Posterior cingulate gyrus (tissue), 11 donors: ENCODE data around the gene TSPYL2.

Experiments
- DNase-seq, 10 donors: peaks; one replicate each; pipeline versions ENCODE4 v3.0.0 to v3.0.0-alpha.2; 2020 to 2021; ENCODE audit warnings: mixed read lengths in 3 of 10
- intact Hi-C: fragments of 100-400 bp; cut with DNase I; formaldehyde crosslinking; loops from one replicate; pipeline ENCODE4 v1.15.1; 2023

The TSPYL2 gene

DNA sequence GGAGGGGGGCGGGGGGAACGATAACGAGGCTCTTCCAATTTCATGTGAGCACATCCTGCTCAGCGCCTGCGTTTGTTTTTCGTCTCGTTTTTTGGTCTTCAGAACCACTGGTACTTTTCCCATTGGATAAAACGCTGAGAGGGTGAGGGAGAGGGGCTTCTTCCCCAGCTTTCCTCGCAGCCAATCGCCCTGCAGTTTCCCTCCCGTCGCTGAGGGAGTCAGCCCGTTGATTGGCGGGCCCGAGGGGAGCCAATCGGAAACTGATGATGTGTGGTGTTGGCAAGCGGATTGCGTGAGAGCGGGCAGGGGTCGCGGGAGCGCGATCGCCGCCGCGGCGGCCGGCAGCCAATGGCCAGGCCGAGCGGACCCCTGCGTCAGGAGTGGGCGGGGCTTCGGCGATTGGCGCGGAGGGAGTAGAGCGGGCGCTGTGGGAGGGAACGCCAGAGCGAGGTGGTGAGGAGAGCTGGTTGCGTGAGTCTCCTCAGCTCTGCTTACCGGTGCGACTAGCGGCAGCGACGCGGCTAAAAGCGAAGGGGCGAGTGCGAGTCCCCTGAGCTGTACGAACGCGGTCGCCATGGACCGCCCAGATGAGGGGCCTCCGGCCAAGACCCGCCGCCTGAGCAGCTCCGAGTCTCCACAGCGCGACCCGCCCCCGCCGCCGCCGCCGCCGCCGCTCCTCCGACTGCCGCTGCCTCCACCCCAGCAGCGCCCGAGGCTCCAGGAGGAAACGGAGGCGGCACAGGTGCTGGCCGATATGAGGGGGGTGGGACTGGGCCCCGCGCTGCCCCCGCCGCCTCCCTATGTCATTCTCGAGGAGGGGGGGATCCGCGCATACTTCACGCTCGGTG, at the start of gene TSPYL2:
Gene TSPYL2, plus strand, starts transcription at position 443 of the 848 bp plus-strand sequence. Its CDS starts 132 bp downstream, at position 575.
- intact Hi-C loops, result no loop called here
- DNase-seq, result peak; percentile 89 to 99 (median 92)

DNA sequence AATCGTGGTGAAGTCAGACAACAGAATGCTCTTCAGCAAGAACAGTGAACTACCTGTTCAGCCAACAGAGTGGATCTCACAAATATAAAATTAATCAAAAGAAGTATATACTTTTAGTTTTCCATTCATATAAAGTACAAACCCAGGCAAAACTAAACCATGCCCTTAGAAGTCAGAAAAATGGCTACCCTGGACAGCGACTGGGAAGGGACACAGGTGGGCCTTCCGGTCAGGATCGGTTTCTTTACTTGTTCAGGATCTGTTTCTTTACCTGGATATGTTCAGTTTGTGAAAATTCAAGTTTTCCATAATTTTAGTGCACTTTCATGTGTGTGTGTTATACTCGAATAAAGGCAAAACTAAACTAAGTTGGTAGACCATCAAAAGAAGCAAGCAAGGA, 46.0 kb upstream of the TSPYL2 start:
- intact Hi-C loops, result no loop called here
- no peak for DNase-seq

DNA sequence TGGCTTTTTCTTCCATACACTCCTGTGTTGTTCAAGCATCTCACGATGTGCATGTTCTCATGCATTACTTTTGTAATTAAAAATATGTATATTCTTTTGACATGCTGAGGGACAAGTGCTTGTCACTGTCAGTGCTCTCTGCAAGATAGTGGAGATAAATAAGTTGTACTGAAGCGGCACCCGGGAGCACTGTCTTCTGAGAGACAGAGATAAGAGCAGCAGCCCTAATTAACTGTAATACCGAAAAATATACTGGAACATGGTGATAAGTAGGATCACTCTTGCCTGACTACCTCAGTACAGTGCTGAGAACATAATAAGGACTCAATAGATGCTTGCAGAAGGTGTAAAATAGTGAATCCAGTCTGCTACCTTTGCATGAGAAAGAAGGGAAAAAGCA, 42.9 kb upstream of the TSPYL2 start:
- intact Hi-C loops, result no loop called here
- DNase-seq, result no peak

DNA sequence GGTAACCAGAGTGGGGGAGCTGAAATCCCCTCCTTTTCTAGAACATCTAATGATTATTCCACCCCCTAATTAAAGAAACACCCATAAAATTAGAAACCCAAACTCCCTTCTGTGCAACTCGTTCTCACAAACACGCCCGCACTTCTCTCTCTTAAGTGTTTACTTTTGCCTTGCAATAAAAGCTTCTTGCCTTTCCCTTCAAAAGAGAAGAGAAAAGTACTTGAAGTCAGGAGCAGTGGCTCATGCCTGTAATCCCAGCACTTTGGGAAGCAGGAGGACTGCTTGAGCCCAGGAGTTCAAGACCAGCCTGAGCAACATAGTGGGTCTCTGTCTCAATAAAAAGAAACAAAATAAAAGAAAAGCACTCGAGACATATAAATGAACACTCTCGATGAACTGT, 37.2 kb upstream of the TSPYL2 start:
- no peak for DNase-seq
- intact Hi-C loops, result no loop called here

DNA sequence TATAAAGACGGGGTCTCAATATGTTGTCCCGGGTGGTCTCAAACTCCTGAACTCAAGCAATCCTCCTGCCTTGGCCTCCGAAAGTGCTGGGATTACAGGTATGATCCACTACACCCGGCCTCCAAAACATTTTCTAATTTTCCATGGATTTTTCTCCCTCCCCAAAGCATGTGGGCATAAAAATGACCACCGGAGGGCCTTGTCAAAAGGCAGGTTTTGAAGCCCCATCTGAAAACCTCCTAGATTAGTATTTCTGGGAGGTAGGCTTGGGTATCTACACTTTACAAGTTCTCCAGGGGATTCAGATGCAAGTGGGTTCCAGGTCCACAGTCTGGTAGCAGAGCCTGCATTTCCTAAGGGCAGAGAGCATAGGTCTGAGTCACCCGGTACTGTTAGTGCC, 34.9 kb upstream of the TSPYL2 start:
- intact Hi-C loops, result no loop called here
- DNase-seq, result no peak

DNA sequence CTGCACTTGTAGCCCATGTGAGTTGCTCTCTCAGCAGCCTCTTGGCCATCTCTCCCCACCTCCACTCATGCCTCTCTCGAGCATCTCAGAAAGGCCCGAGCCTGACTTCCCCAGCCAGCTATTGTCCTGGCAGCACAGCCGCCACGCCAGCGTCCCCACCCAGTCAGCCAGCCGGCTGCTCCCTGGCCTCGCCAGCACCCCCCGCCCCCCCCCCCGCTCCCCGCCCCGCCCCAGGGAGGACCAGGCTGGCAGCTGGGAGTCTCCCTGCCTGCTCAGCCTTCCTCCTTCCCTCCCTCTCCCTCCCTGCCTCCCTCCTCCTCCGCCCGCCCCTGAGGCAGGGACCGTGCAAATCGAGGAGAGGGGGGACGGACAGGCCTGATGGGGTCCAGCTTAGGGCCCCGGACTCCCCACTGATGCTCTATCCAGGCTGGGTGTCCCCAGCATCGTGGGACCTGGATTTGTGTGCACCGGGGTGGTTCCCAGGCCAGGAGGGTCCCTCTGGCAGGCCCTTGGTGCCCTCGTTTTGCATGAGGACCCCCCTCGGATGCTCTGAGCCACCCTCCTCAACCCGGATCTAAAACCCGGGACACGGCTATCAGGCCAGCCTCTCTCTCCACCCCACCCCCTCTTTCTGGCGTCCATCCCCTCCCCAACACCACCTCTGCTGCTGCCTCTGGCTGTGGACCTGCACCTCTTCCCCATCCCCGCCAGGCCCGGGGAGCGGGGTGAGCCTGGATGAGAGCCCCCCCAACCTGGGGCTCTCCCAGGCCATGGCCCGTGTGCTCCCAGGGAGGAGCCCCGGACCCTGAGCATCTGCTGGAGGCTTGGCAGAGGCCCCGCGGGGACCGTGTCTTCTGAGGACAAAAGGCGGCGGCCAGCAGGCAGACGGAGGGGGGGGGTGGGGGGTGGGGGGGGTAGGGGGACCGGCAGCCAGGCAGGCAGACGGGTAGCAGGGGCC, 33.7 kb upstream of the TSPYL2 start, which contains the start of gene GPR173:
Gene GPR173, plus strand, starts transcription at position 621 of the 958 bp plus-strand sequence. CDS start 27,833 bp downstream, outside the sequence.
- intact Hi-C loops, result no loop called here
- DNase-seq, result peak; percentile 51 to 95 (median 66)

DNA sequence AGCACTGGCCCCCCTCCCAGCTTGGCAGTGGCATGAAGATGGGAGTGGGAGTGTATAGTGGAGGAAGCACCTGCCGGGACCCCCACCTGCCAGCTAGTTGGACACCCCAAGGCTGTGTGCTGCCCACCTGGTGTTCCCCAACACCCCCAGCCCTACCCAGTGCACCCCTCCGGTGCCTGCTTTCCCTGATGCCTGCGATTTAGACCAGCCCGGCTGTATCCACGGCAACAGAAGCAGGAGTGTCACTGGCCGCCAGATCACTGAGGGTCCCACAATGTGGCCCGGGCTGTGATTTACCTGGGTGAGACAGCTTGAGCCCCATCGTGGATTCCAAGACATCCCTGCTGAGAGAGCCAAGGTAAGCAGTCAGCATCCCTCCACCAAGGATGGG, 33.0 kb upstream of the TSPYL2 start:
- intact Hi-C loops, result no loop called here
- DNase-seq, result no peak

DNA sequence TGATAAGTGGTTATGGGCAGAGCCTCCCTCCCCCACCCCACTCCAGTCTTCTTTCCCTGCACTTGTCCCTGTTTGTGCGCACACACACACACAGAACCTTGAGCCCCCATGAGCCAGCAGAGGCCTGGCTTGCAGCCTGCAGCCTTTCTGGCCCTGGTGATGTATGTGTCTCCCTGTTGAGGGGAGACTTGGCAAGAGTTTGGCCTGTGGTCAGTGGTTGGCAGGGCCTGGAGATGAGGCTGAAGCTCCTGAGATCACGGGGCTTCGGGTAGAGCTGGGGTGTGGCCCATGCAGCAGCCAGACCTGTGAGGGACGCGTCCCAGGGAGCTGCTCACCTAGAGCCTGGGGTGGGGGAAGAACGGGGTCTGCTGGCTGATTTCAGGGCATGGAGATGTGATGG, 31.3 kb upstream of the TSPYL2 start:
- intact Hi-C loops, result no loop called here
- DNase-seq, result no peak

DNA sequence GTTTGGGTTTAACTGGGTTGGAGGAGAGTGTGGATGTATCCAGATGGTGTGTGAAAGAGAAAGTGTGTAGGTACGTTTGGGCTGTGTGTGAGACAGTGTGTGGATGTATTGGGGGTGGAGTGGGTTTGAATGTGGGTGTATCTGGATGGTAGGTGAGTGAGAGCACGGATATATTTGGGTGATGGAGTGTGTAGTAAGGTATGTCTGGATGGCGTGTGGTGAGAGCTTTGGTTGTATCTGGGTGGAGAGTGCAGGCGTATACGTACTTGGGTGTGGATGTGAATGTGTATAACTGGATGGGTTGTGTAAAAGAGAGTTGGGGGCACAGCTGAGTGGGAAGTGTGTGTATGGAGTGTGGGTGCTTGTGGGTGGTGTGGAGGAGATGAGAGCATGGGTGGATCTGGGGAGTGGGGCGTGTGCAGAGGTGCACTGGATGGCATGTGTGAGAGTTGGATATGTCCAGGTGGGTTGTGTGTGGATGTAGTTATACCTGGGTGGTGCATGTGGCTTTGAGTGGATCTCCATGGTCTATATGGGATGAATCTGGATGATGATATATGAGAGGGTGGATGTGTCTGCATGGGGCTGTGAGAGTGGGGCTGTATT, 26.8 kb upstream of the TSPYL2 start:
- intact Hi-C loops, result no loop called here
- DNase-seq, result no peak

DNA sequence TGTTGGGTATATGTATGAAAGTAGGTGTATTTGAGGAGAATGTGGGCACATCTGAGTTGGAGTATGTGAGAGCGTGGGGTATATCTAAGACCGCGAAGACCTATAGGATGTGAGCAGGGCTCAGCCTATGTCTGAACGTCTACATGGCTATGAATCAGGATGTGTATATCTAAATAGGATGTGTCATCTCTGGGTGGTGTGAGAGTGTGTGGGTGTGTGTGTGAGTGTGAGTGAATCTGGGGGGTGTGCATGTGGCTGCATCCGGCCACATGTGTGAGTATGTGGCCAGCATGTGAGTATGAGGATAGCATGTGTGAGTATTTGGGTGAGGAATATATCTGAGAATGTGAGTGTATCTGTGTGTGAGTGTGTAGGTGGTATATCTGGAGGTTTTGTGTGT, 25.9 kb upstream of the TSPYL2 start:
- intact Hi-C loops, result no loop called here
- no peak for DNase-seq

DNA sequence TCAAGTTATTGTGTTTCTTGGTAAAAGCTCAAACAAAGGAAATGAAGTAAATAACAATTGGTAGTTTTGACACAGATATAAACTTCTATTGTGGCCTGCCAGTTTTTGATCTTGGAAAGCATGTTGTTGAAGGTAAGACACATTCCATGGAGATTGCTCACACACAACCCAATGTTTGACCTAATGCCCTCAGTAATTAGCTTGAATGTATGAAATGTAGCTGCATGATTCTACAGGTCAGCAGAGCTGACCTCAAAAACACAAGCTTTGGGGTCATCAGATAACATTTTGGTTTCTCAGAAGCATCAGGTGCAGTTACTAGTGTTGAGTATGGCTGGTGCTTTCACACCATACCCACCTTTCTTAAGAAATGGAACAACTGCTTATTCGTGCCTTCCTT, 17.1 kb upstream of the TSPYL2 start:
- intact Hi-C loops, result no loop called here
- no peak for DNase-seq

DNA sequence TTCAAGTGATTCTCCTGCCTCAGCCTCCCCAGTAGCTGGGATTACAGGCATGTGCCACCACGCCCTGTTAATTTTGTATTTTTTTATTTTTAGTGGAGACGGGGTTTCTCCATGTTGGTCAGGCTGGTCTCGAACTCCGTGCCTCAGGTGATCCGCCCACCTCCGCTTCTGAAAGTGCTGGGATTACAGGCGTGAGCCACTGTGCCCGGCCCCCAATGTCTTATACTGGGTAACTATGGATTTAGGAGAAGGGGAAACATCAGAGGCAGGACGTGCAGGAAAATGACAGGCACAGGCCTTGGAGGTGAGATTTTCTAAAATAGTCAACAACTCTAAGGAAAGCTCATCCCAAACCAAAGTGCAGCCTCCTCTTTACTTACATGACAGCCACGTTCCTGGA, 11.1 kb upstream of the TSPYL2 start:
- DNase-seq, result no peak
- intact Hi-C loops, result no loop called here

DNA sequence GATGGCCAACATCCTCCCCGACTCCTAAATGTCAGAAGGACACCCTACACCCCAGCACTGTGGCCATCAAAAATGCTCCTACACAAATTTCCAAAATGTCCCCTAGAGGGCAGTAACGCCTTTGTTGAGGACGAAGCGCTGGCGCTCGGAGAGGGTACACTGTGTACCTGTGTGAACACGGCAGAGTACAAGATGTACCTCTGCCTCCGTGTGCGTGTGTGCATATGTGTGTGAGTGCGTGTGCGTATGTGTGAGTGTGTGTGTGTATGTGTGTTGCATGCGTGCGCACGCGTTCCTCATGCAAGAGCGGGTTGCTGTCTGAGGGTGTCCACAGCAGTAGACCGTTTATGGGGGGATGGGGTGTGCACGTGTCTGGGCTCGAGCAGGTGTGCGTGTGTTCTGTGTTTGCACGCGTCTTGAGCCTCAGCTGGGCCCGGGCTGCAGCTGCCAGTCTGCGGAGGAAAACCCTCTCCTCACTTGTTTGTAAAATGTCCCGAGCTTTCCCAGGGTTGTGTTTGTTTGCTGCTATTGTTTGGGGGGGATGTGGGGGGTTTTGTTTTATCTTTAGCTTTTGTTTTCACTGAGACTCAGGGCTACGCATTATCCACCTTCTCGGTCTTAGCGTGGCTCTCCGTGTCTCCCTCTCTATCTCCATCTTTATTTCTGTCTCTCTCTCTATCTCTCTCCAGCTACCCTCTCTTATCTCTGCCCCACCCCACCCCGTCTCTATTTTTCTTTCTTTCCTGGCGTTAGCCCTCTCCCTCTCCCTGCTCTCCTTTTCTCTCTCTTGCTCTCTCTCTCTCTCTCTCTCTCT, 10.4 kb upstream of the TSPYL2 start:
- intact Hi-C loops, result no loop called here
- DNase-seq, result peak in 7 of 10 donors; percentile 31 to 88 (median 43)

DNA sequence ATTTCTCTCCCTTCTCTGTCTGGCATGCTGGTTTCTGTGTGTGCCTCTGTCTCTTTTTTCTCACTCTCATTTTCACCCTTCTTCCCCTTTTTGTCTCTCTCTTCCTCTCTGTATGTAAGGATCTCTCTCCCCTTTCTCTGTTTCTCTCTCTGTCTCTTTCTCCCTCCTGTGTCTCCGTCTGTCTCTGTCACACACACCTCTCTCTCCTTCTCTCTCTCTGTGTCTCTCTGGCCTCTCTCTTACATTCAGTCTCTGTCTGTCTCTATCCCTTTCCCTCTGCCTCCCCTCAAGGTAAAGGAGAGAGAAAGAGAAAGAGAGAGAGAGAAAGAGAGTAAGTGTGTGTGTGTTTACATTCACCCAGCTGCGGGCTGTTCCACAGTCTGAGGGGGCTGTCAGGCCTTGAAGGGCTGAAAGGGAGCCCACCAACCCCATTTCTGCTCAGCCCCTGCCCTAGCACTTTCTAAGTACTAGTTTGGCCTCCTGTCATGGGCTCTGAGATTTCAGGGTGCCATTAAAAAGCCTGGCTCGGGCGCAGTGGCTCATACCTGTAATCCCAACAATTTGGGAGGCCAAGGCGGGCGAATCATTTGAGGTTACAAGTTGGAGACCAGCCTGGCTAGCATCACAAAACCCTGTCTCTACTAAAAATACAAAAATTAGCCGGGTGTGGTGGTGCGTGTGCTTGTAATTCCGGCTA, 9.6 kb upstream of the TSPYL2 start:
- intact Hi-C loops, result no loop called here
- DNase-seq, result no peak

DNA sequence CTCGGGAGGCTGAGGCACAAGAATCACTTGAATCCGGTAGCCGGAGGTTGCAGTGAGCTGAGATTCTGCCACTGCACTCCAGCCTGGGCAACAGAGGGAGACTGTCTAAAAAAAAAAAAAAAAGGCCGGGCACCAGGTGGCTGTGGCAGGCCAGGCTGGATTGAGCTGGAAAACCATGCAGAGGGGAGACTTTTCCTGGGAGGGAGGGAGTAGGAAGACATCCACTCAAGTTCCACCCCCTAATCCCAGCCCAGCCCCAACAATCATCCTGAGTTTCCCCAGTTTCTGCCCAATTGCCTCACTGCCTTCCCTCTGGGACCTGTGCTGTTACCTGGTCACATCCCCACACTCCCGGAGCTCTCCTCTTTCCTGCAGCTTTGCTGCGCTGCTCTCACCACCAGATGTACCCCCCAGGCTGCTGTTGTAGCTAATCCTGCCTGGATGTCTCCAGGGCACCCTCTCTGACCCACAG, 9.0 kb upstream of the TSPYL2 start:
- intact Hi-C loops, result no loop called here
- DNase-seq, result no peak

DNA sequence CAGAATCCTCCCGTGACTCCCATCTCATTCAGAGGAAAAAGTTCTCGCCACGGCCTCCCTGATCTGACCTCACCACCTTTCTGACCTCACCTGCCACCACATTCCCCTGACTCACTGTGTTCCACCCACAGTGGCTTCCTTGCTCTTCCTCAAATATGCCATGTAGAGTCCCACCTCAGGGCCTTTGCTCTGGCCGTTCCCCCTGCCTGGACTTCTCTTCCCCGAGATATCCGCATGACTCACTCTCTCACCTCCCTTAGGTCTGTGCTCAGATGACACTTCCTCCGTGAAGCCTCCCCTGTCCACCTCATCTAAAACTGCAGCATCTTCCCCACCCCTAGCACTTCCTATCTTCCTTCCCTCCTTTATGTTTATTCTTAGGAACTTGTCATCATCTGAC, 7.2 kb upstream of the TSPYL2 start:
- no peak for DNase-seq
- intact Hi-C loops, result no loop called here

DNA sequence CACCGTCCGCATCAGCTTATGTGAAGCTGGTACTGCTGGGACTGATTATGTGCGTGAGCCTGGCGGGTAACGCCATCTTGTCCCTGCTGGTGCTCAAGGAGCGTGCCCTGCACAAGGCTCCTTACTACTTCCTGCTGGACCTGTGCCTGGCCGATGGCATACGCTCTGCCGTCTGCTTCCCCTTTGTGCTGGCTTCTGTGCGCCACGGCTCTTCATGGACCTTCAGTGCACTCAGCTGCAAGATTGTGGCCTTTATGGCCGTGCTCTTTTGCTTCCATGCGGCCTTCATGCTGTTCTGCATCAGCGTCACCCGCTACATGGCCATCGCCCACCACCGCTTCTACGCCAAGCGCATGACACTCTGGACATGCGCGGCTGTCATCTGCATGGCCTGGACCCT, 5.5 kb upstream of the TSPYL2 start:
- DNase-seq, result no peak

DNA sequence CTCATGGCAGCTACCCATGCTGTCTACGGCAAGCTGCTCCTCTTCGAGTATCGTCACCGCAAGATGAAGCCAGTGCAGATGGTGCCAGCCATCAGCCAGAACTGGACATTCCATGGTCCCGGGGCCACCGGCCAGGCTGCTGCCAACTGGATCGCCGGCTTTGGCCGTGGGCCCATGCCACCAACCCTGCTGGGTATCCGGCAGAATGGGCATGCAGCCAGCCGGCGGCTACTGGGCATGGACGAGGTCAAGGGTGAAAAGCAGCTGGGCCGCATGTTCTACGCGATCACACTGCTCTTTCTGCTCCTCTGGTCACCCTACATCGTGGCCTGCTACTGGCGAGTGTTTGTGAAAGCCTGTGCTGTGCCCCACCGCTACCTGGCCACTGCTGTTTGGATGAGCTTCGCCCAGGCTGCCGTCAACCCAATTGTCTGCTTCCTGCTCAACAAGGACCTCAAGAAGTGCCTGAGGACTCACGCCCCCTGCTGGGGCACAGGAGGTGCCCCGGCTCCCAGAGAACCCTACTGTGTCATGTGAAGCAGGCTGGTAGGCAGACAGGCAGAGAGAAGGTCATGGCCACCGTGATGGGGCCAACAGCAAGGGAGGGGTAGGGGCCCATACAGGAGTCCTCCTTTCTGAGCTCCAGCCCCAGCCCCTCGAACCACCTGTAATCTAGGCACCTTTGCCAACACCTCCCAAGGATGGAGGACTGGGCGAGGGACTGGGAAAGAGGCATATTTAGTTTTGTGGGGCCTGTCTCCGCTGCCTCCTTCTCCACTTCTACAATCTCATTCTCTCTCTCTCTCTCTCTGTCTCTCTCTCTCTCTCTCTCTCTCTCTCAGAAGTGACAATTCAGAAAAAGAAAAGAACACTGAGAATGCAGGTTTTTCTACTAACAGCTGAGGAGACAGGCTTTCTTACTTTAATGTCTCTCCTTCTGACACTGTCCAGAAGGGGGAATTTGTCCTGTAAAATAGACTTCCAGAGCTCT, 4.7 kb upstream of the TSPYL2 start:
- intact Hi-C loops, result no loop called here
- peak in 1 of 10 donors; percentile 85 for DNase-seq

More for the DNA sequence above, 5.5 kb upstream of the TSPYL2 start:
- intact Hi-C loops, result no loop called here
